ENCODE results near the gene MYOG. TPM values are rescaled to one million over a fixed set of nuclear protein-coding genes. Genes with fewer than 3 reads are reported as not detected.

MYOG gene
- total RNA-seq, 1 experiment from 2014 or later = not detected

- Mint-ChIP-seq H3K27ac (ENCODE audit: low read depth, unreplicated experiment) (no peak overlapping the region), H3K36me3 (ENCODE audit: insufficient read depth, unreplicated experiment) (no peaks in the 10 kb centered on the region), H3K27me3 (ENCODE audit: insufficient read depth, unreplicated experiment) (peaks cover 21% of the 10 kb centered on the region), H3K9me3 (ENCODE audit: unreplicated experiment) (no peaks in the 10 kb centered on the region), H3K4me3 (ENCODE audit: unreplicated experiment) (no peak overlapping the region), H3K4me1 (ENCODE audit: insufficient read depth, unreplicated experiment) (no peaks in the 10 kb centered on the region)
- no peak for TF ChIP-seq CTCF (IDR thresholded peaks at IDR 0.05; ENCODE audit: unreplicated experiment)
- BruUV-seq (replicated peaks) = no TSS peak
- ChIA-PET CTCF (interaction anchor here (0.6 to 22.5 kb wide), 14 partner anchors 9 to 213 kb away, joined by 3 to 250 read pairs (median 4); partner anchors contain the start of gene ADORA1), POLR2A (interaction anchor here (1.2 to 1.9 kb wide), 3 partner anchors 9 to 15 kb away, joined by 4 to 6 read pairs (median 4); no protein-coding TSS in a partner anchor)
- no peak for DNase-seq (ENCODE audit: unreplicated experiment)
- intact Hi-C loops (cut with micrococcal nuclease) = no loop called here
Observed at GRCh38 chr1:203054642-203055041, 31.2 kb downstream of the MYOG start.

GRCh38 chr1:203054184-203054583 lies 31.6 kb downstream of the MYOG start:
- H3K9me3 Mint-ChIP-seq (ENCODE audit: unreplicated experiment) = no peaks in the 10 kb centered on the region
- no peaks in the 10 kb centered on the region for H3K36me3 Mint-ChIP-seq (ENCODE audit: insufficient read depth, unreplicated experiment)
- POLR2A ChIA-PET = interaction anchor here (1.2 to 1.9 kb wide), 3 partner anchors 8 to 15 kb away, joined by 4 to 6 read pairs (median 4); no protein-coding TSS in a partner anchor
- no peaks in the 10 kb centered on the region for H3K4me1 Mint-ChIP-seq (ENCODE audit: insufficient read depth, unreplicated experiment)
- no peak overlapping the region for H3K4me3 Mint-ChIP-seq (ENCODE audit: unreplicated experiment)
- intact Hi-C loops (cut with micrococcal nuclease) = no loop called here
- CTCF ChIA-PET = interaction anchor here (0.6 to 22.5 kb wide), 13 partner anchors 9 to 191 kb away, joined by 3 to 250 read pairs (median 5); partner anchors contain the start of gene ADORA1
- H3K27ac Mint-ChIP-seq (ENCODE audit: low read depth, unreplicated experiment) = no peak overlapping the region
- BruUV-seq (replicated peaks) = no TSS peak
- TF ChIP-seq CTCF (IDR thresholded peaks at IDR 0.05; ENCODE audit: unreplicated experiment) = no peak
- no peak for DNase-seq (ENCODE audit: unreplicated experiment)
- H3K27me3 Mint-ChIP-seq (ENCODE audit: insufficient read depth, unreplicated experiment) = peaks cover 21% of the 10 kb centered on the region

GRCh38 chr1:203052601-203053000 lies 33.2 kb downstream of the MYOG start:
- H3K4me1 Mint-ChIP-seq (ENCODE audit: insufficient read depth, unreplicated experiment) = peaks cover 4% of the 10 kb centered on the region
- H3K36me3 Mint-ChIP-seq (ENCODE audit: insufficient read depth, unreplicated experiment) = no peaks in the 10 kb centered on the region
- ChIA-PET CTCF (interaction anchor here (0.8 to 22.5 kb wide), 10 partner anchors 10 to 215 kb away, joined by 3 to 250 read pairs (median 6); no protein-coding TSS in a partner anchor), POLR2A (interaction anchor here (0.6 kb wide), 1 partner anchor 198 kb away, joined by 3 read pairs; no protein-coding TSS in a partner anchor)
- no peak overlapping the region for H3K27ac Mint-ChIP-seq (ENCODE audit: low read depth, unreplicated experiment)
- peaks cover 12% of the 10 kb centered on the region for H3K27me3 Mint-ChIP-seq (ENCODE audit: insufficient read depth, unreplicated experiment)
- intact Hi-C loops (cut with micrococcal nuclease) = no loop called here
- H3K9me3 Mint-ChIP-seq (ENCODE audit: unreplicated experiment) = no peaks in the 10 kb centered on the region
- TF ChIP-seq CTCF (IDR thresholded peaks at IDR 0.05; ENCODE audit: unreplicated experiment) = no peak
- no TSS peak for BruUV-seq (replicated peaks)
- H3K4me3 Mint-ChIP-seq (ENCODE audit: unreplicated experiment) = no peak overlapping the region
- no peak for DNase-seq (ENCODE audit: unreplicated experiment)

- Mint-ChIP-seq H3K27ac (ENCODE audit: low read depth, unreplicated experiment) (no peak overlapping the region), H3K4me1 (ENCODE audit: insufficient read depth, unreplicated experiment) (peaks cover 11% of the 10 kb centered on the region), H3K9me3 (ENCODE audit: unreplicated experiment) (no peaks in the 10 kb centered on the region), H3K36me3 (ENCODE audit: insufficient read depth, unreplicated experiment) (no peaks in the 10 kb centered on the region), H3K27me3 (ENCODE audit: insufficient read depth, unreplicated experiment) (peaks cover 5% of the 10 kb centered on the region), H3K4me3 (ENCODE audit: unreplicated experiment) (no peak overlapping the region)
- ChIA-PET POLR2A (interaction anchor here (0.6 kb wide), 1 partner anchor 199 kb away, joined by 3 read pairs; no protein-coding TSS in a partner anchor), CTCF (interaction anchor here (0.6 to 22.5 kb wide), 10 partner anchors 9 to 289 kb away, joined by 3 to 250 read pairs (median 5); no protein-coding TSS in a partner anchor)
- no peak for TF ChIP-seq CTCF (IDR thresholded peaks at IDR 0.05; ENCODE audit: unreplicated experiment)
- no TSS peak for BruUV-seq (replicated peaks)
- no peak for DNase-seq (ENCODE audit: unreplicated experiment)
- intact Hi-C loops (cut with micrococcal nuclease) = no loop called here
Observed at GRCh38 chr1:203051841-203052324, 33.9 kb downstream of the MYOG start.

All from MCF 10A (cell line).